GM19395 (cell line): ENCODE data around the gene AMDHD2.
A peak's percentile ranks its signal among the peaks of the same experiment; 100 is the strongest.

Experiments used
- ATAC-seq: cut with Tn5 transposase; IDR thresholded peaks from one replicate; pipeline ENCODE4 v1.9.1; 2021; ENCODE audit warnings: mild to moderate bottlenecking, moderate library complexity; ENCODE audit not compliant: unreplicated experiment

The AMDHD2 gene

GRCh38 chr16:2498531-2499253, 21.5 kb upstream of the AMDHD2 start:
- no peak for ATAC-seq

GRCh38 chr16:2499454-2499853, 20.7 kb upstream of the AMDHD2 start:
- no peak for ATAC-seq

- ATAC-seq: no peak
Measured at GRCh38 chr16:2499890-2500429, 20.2 kb upstream of the AMDHD2 start.

- ATAC-seq: no peak
Measured at GRCh38 chr16:2500430-2500917, 19.7 kb upstream of the AMDHD2 start.

- ATAC-seq: no peak
Measured at GRCh38 chr16:2500918-2501750, 19.0 kb upstream of the AMDHD2 start.

- no peak for ATAC-seq
Measured at GRCh38 chr16:2501946-2502895, 17.9 kb upstream of the AMDHD2 start.

GRCh38 chr16:2505695-2506094, 14.5 kb upstream of the AMDHD2 start:
- ATAC-seq: no peak

- no peak for ATAC-seq
Measured at GRCh38 chr16:2507052-2507659, 13.0 kb upstream of the AMDHD2 start.

- ATAC-seq: no peak
Measured at GRCh38 chr16:2507665-2508064, 12.5 kb upstream of the AMDHD2 start.

- ATAC-seq: no peak
Measured at GRCh38 chr16:2508722-2509400, 11.3 kb upstream of the AMDHD2 start.

GRCh38 chr16:2511128-2511800, 8.9 kb upstream of the AMDHD2 start:
- no peak for ATAC-seq

GRCh38 chr16:2511996-2512734, 8.0 kb upstream of the AMDHD2 start:
- ATAC-seq: no peak

- no peak for ATAC-seq
Measured at GRCh38 chr16:2512735-2513404, 7.3 kb upstream of the AMDHD2 start.

GRCh38 chr16:2513405-2514332, 6.5 kb upstream of the AMDHD2 start, which contains the start of gene ATP6V0C:
Gene ATP6V0C (plus strand): TSS chr16:2513952. CDS start chr16:2514104, 152 bp downstream.
- ATAC-seq: peak; percentile 61

GRCh38 chr16:2514333-2515179, 5.6 kb upstream of the AMDHD2 start:
- ATAC-seq: no peak
